ENCODE results near the gene BOLA3.
"Not testable (repeated sequence)": the region's sequence is repeated elsewhere in the genome, so short reads cannot be mapped to it uniquely, and the experiment has no call there.

BOLA3 gene

DNA sequence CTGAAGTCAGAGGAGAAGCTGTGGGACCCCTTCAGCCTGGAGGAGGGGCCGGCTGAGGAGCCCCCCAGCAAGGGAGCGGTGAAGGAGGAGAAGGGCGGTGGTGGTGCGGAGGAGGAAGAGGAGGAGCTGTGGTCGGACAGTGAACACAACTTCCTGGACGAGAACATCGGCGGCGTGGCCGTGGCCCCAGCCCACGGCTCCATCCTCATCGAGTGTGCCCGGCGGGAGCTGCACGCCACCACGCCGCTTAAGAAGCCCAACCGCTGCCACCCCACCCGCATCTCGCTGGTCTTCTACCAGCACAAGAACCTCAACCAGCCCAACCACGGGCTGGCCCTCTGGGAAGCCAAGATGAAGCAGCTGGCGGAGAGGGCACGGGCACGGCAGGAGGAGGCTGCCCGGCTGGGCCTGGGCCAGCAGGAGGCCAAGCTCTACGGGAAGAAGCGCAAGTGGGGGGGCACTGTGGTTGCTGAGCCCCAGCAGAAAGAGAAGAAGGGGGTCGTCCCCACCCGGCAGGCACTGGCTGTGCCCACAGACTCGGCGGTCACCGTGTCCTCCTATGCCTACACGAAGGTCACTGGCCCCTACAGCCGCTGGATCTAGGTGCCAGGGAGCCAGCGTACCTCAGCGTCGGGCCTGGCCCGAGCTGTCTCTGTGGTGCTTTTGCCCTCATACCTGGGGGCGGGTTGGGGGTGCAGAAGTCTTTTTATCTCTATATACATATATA, 46.0 kb downstream of the BOLA3 start:
- DNase-seq (ENCODE audit: low spot score): no peak

DNA sequence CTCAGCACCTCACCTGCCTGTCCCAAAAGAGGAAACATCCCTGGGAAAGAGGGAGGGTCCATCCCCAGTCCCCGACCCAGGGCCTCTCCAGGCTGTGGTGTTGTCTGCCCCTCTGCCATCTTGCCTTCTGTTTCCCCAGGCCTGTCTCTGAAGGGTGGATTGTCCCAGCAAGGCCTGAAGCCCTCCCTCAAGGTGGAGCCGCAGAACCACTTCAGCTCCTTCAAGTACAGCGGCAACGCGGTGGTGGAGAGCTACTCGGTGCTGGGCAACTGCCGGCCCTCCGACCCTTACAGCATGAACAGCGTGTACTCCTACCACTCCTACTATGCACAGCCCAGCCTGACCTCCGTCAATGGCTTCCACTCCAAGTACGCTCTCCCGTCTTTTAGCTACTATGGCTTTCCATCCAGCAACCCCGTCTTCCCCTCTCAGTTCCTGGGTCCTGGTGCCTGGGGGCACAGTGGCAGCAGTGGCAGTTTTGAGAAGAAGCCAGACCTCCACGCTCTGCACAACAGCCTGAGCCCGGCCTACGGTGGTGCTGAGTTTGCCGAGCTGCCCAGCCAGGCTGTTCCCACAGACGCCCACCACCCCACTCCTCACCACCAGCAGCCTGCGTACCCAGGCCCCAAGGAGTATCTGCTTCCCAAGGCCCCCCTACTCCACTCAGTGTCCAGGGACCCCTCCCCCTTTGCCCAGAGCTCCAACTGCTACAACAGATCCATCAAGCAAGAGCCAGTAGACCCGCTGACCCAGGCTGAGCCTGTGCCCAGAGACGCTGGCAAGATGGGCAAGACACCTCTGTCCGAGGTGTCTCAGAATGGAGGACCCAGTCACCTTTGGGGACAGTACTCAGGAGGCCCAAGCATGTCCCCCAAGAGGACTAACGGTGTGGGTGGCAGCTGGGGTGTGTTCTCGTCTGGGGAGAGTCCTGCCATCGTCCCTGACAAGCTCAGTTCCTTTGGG, 47.2 kb downstream of the BOLA3 start:
- no peak for DNase-seq (ENCODE audit: low spot score)

DNA sequence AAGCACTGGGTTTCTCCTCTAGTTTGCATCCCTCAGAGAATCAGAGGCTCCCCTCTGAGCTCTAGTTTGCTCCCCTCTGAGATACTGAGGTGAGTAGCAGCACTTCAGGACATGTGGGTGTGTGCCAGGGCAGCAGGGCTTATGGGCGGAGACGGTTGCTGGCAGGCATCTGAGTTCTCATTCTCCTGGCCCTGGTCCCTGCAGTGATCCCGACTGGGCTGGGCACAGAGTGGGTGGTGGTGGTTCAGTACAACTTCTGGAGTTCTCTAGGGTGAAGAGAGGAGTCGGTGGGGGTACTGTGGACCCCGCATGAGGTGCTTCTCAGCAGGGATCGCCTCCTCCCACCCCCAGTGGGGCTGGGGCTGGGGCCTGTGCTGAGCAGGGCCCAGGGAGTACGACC, 47.9 kb downstream of the BOLA3 start:
- DNase-seq (ENCODE audit: low spot score): no peak

DNA sequence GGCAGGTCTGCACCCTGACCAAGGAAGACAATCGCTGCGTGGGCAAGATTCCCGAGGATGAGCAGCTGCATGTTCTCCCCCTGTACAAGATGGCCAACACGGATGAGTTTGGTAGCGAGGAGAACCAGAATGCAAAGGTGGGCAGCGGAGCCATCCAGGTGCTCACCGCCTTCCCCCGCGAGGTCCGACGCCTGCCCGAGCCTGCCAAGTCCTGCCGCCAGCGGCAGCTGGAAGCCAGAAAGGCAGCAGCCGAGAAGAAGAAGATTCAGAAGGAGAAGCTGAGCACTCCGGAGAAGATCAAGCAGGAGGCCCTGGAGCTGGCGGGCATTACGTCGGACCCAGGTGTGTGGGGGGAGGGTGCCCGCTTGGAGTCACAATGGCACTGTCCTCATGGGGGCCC, 48.4 kb downstream of the BOLA3 start:
- no peak for DNase-seq (ENCODE audit: low spot score)

DNA sequence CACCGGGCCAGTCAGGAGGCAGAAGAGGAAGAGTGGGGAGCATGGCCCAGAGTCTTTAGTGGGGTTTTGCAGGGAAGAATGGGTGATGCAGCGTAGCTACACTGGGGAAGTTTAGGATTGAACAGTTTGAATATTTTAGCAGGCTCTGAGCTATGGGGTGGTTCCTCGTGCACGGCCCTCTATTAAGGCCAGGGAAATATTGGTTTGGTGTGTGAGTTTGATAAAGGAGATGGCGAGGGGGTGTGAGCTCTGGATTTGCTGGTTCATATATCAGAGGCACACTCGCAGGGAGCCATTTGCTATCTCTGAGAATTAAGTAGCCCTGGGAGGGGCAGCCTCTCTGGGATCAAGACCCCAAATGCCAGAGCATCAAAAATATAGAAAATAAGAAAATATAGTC, 50.1 kb downstream of the BOLA3 start:
- DNase-seq (ENCODE audit: low spot score): no peak

DNA sequence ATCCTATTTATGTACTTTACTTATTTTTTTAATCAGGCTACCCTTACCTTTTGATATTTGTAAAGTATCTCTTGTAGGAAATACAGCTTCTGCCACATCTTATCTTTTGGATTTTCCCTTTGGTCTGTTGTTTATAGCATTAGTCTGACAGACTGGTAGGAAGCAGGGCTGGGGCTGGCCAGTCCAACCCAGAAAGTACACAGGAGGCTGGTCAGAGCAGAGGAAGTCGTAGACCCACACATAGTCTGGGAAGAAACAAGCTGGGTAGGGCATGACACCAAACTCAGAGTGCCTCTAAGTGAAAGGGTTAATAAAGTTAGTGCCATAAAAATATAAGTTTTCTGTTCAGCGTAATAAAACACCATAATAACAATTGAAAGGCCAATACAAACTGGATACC, 51.7 kb downstream of the BOLA3 start:
- DNase-seq (ENCODE audit: low spot score): no peak

DNA sequence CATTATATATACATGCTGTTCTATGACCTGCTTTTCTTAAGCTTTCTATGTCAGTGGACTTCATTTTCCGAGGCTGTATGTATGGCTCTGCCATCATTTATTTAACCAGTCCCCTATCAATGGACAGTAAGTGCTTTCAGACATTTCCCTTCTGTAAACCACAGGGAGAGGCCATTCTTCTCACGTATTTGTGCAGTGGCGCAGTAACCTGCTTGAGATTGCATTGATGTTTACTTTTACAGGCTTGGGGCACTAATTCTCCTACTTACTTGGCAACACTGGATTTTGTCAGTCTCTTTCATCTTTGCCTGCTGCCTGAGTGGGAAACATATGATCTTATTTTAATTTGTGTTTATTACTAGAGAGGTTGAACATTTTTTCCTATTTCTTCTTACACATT, 52.1 kb downstream of the BOLA3 start:
- no peak for DNase-seq (ENCODE audit: low spot score)

DNA sequence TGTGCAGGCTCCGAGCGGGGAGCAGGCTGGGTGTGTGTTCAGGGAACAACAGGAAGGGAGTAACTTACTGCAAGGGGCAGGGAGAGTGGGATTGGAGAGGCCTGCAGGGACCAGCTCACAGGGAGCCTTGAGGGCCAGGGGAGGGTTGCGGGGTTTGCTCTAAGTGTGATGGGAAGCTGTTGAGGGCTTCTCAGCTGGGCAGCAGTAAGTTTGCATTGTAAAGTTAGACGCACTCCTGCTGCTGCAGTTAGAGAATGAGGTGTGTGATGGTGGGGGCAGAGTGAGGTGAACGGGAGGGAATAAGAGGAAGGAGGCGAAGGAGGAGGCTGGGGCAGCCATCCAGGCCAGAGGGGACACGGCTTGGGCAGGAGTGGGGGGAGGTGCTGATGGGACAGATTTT, 53.4 kb downstream of the BOLA3 start:
- DNase-seq (ENCODE audit: low spot score): no peak

DNA sequence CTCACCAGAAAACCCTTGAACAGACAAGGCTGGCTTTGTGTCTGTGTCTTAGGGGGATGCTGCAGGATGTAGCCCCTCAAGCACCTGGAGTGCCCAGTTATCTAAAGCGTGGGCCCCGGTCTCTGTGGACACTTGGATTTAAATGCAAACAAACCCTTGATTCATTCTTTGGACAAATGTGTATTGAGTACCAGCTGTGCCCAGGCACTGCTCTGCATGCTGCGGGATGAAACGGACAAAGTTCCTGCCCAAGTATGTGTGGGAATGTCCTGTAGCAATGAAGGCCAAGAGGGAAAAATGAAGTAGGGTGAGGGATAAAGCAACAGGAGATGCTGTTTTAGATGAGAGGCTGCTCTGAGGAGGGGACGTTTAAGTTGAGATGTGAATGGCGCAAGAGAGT, 53.9 kb downstream of the BOLA3 start:
- DNase-seq (ENCODE audit: low spot score): no peak

DNA sequence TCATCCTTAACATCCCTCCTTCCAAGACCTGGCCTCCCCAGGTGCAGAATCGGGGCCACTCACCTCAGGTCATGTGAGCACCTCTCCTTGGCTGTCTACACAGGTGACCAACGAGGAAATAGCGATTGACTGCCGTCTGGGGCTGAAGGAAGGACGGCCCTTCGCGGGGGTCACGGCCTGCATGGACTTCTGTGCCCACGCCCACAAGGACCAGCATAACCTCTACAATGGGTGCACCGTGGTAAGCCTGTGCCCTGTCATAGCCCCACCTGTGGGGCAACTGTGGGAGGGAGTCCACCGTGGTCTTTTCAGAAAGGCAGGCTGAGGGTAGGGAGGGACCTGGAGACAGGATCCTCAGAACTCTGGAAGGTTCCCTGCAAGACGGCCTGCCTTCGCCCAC, 54.3 kb downstream of the BOLA3 start:
- DNase-seq (ENCODE audit: low spot score): no peak

DNA sequence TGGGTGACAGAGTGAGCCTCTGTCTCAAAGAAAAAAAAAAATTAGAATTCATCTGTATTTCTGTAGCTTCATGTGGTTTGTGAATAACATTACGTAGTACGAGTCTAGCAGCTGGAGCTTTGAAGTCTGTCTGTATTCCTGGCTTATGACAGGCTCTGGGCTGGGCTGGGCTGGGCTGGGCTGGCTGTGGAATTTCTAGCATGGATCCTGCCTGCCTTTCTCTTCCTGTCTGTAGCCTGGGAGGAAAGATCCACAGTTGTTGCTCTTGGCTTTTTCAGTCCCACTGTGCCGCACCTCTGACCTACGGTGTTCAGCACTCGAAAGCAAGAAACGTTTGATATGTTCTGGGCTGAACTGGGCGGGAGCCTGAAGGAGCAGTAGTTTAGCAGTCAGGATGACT, 55.4 kb downstream of the BOLA3 start:
- no peak for DNase-seq (ENCODE audit: low spot score)

DNA sequence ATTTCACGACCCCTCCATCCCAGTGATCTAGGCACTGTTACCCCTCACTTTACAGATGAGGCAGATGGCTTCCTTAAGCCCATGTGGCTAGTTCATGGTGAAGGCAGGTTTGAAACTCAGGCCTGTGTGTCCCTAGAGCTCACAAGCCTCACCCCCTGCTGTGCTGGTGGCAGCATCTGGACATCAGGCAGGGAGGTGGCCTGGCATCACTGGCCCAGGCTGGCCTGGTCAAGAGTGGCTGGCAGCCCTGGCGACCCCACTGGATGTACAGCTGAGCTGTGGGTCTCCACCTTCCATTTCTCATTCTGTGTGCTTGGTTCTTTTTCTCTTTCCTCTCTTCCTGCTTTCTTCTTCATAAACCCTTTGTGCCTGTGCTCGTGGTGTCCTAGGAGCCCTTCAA, 56.3 kb downstream of the BOLA3 start:
- no peak for DNase-seq (ENCODE audit: low spot score)

DNA sequence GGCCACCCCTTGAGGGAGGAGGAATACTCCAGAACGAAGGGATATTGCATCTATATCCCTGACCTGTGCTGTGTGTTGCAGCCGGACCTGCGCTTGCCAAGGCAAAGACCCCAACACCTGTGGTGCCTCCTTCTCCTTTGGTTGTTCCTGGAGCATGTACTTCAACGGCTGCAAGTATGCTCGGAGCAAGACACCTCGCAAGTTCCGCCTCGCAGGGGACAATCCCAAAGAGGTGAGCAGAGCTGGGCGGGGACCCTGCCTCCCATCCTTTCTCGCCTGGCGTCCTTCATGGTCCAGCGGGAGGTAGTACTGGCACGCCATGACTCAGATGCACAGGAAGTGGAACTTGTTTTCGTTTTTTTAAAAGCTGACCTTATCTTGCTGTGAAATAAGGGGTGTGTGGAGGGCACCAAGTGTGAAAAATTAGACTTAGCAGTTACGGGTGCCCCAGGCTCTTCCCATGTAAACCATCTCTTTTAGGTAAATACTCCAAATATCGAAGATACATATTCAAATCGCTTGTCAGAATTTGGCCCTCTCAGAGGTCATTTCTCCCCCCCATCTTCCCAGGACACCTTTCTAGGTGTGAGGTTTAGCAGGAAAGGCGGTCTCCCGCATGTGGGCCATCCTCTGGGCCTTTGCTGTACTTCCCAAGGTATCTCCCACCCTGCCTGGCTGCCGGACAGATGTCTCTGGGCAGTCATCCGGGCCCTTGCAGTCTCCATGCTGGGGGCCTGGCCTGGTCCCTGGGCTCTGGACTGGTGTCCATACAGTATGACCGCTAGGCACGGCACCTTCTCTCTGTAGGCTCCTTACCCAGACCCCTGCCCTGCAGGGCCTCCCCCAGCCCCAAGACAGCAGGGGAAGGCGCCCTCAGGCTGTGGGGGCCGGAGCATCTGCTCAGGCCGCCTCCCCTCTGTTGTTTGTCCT, 57.6 kb downstream of the BOLA3 start:
- no peak for DNase-seq (ENCODE audit: low spot score)

DNA sequence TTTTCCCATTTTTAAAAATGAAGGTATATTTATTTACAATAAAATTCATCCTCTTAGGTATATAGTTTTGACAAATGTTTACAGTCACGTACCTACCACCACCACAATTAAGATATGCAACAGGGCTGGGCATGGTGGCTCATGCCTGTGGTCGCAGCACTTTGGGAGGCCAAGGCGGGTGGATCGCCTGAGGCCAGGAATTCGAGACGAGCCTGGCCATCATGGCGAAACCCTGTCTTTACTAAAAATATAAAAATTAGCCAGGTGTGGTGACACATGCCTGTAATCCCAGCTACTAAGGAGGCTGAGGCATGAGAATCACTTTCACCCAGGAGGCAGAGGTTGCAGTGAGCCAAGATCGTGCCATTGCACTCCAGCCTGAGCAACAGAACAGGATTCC, 59.0 kb downstream of the BOLA3 start:
- DNase-seq (ENCODE audit: low spot score): not testable (repeated sequence)

DNA sequence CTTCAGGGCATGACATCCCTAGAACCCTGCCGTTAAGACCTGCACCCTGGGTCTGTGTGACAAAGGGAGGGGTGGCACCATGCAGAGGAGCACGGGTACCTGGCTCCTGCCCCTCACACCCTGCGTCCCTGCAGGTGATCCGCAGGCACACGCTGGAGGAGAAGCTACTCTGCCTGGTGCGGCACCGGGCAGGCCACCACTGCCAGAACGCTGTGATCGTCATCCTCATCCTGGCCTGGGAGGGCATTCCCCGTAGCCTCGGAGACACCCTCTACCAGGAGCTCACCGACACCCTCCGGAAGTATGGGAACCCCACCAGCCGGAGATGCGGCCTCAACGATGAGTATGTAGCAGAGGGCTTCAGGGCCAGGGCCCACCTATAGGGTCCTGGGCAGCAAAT, 60.0 kb downstream of the BOLA3 start:
- DNase-seq (ENCODE audit: low spot score): no peak

DNA sequence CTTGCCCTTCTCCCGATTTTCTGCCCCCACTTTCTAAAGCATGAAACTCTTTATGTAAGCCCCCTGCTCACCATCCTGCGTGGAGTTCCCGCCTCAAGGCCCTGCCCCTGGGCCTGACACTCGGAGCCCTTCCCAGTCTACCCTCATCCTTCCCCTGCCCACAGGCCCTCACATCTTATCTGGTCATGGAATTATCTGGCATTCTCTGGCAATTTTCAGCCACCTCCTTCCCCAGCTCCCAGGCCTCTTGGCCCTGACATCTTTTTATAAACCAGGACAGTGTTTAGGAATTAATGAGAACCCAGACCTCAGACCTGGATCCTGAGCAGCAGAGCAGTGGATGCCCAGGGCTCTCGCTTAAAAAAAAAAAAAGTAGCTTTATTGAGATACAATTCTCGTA, 61.7 kb downstream of the BOLA3 start:
- DNase-seq (ENCODE audit: low spot score): no peak
